ENCODE measurements around the gene TUBGCP2.

DNA sequence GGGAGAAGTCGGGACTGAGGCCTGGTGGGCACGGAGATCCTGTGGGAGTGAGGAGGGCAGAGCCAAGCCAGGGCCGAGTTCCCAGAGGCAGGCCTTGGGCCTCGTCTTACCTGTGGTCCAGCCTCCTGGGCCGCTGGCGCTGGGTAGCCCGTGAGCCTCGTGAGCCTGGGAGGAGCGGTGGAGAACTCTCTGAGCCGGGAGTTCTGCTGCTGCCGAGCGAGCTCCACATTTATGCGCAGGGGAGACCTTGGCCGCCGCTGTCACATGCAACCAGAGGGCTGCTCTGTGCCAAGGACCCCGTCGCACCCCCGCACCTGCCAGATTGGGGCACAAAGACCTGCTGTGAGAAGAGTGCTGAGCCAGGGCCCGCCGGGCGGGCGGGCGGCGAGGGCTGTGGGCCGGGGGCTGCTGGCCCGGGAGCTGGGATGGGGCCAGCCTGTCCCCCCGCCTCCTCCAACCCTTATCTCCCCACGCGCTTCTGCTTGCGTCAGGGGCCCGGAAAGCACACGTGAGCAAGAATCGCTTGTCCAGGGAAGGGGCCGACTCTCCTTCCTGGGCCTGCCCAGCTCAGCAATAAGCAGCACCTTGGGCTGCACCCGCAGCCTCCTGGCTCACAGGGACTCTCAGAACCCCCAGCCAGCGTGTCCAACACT is 60.9 kb downstream of the TUBGCP2 start:
- TF ChIP-seq, protein P1, sequence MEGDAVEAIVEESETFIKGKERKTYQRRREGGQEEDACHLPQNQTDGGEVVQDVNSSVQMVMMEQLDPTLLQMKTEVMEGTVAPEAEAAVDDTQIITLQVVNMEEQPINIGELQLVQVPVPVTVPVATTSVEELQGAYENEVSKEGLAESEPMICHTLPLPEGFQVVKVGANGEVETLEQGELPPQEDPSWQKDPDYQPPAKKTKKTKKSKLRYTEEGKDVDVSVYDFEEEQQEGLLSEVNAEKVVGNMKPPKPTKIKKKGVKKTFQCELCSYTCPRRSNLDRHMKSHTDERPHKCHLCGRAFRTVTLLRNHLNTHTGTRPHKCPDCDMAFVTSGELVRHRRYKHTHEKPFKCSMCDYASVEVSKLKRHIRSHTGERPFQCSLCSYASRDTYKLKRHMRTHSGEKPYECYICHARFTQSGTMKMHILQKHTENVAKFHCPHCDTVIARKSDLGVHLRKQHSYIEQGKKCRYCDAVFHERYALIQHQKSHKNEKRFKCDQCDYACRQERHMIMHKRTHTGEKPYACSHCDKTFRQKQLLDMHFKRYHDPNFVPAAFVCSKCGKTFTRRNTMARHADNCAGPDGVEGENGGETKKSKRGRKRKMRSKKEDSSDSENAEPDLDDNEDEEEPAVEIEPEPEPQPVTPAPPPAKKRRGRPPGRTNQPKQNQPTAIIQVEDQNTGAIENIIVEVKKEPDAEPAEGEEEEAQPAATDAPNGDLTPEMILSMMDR (IDR thresholded peaks at IDR 0.05; ENCODE audit: insufficient read depth, low read depth, low read length): no peak
- no peak for TF ChIP-seq EZH2 (IDR thresholded peaks at IDR 0.05; ENCODE audit: insufficient read depth, low read length)
